H1 (cell line): ENCODE measurements around the gene FARSB. TPM values are rescaled to one million over a fixed set of nuclear protein-coding genes. Genes with fewer than 3 reads are reported as not detected.

Experiments used
- CTCF ChIA-PET: fragments of 300-600 bp; sonication (Branson Sonifier 250); formaldehyde crosslinking; loops from one replicate; lab custom pipeline; 2021; ENCODE audit not compliant: partially characterized antibody; lab: Charles Lee
- POLR2A ChIA-PET: fragments of 300-600 bp; sonication (Branson Sonifier 250); formaldehyde crosslinking; loops from one replicate; lab custom pipeline; 2021; ENCODE audit warnings: inconsistent platforms; ENCODE audit not compliant: partially characterized antibody; lab: Charles Lee
- DNase-seq, 2 experiments: peaks; one replicate each; pipeline versions ENCODE4 v3.0.0 to v3.0.0-alpha.2; 2010 to 2022; ENCODE audit warnings: low spot score in 2 of 2, low read depth in 1 of 2, mixed read lengths in 1 of 2
- FAIRE-seq: peaks from 2 replicates; lab custom pipeline; 2011; peaks lifted over from hg19 to GRCh38; lab: Jason Lieb, UNC
- H2AFZ ChIP-seq: 2 replicates; pipeline ENCODE4 v1.8.1; 2012; ENCODE audit warnings: low read length, inconsistent platforms
- H2AK5ac ChIP-seq: 2 replicates; pipeline ENCODE4 v1.6.1; 2013; ENCODE audit warnings: low read depth, low read length
- H2BK120ac ChIP-seq: replicated peaks from 2 replicates; pipeline ENCODE3; 2013; ENCODE audit warnings: low read depth, low read length, inconsistent platforms
- H2BK12ac ChIP-seq: 2 replicates; pipeline ENCODE4 v1.6.1; 2013; ENCODE audit warnings: low read depth, low read length
- H2BK15ac ChIP-seq: 2 replicates; pipeline ENCODE4 v1.6.1; 2013; ENCODE audit warnings: low read length
- H2BK20ac ChIP-seq: 2 replicates; pipeline ENCODE4 v1.6.1; 2013; ENCODE audit warnings: low read length
- H2BK5ac ChIP-seq: 2 replicates; pipeline ENCODE4 v1.6.1; 2013; ENCODE audit warnings: low read depth, low read length
- H3K14ac ChIP-seq: 2 replicates; pipeline ENCODE4 v1.6.1; 2013; ENCODE audit warnings: inconsistent platforms; ENCODE audit not compliant: insufficient read length
- H3K18ac ChIP-seq: 2 replicates; pipeline ENCODE4 v1.6.1; 2013; ENCODE audit warnings: low read length; ENCODE audit errors: extremely low read depth
- H3K23ac ChIP-seq: 2 replicates; pipeline ENCODE4 v1.6.1; 2013; ENCODE audit warnings: inconsistent platforms; ENCODE audit not compliant: insufficient read length
- H3K23me2 ChIP-seq: 2 replicates; pipeline ENCODE4 v1.6.1; 2013; ENCODE audit warnings: low read depth, low read length
- H3K27ac ChIP-seq: 2 replicates; pipeline ENCODE4 v1.6.1; 2011; ENCODE audit warnings: low read depth, low read length, inconsistent platforms
- H3K27me3 ChIP-seq, 4 experiments: replicated peaks in 1 of 4; 1 replicate in 1 of 4; 2 replicates in 3 of 4; pipeline versions ENCODE4 v1.6.1 to v1.8.1; 2011 to 2013; ENCODE audit warnings: low read length in 3 of 4, mild to moderate bottlenecking in 3 of 4, inconsistent platforms in 2 of 4, mixed read lengths in 2 of 4, moderate library complexity in 1 of 4; ENCODE audit not compliant: control insufficient read depth in 3 of 4, insufficient read depth in 3 of 4; ENCODE audit errors: extremely low read depth in 1 of 4
- H3K36me3 ChIP-seq, 4 experiments: 2 replicates each; pipeline versions ENCODE4 v1.6.1 to v1.8.1; 2011 to 2013; ENCODE audit warnings: mild to moderate bottlenecking in 4 of 4, low read length in 3 of 4, moderate library complexity in 2 of 4, control low read depth in 1 of 4, inconsistent platforms in 1 of 4; ENCODE audit not compliant: insufficient read depth in 4 of 4, control insufficient read depth in 2 of 4
- H3K4ac ChIP-seq: replicated peaks from 2 replicates; pipeline ENCODE3; 2013; ENCODE audit warnings: low read length, low read depth, mixed read lengths, inconsistent platforms; ENCODE audit not compliant: insufficient read length
- H3K4me1 ChIP-seq, 4 experiments: replicated peaks in 1 of 4; 1 replicate in 1 of 4; 2 replicates in 3 of 4; pipeline versions ENCODE4 v1.6.1 to v1.8.1; 2011 to 2013; ENCODE audit warnings: low read length in 3 of 4, inconsistent platforms in 2 of 4, mixed read lengths in 1 of 4; ENCODE audit not compliant: insufficient read depth in 4 of 4, control insufficient read depth in 3 of 4
- H3K4me2 ChIP-seq, 2 experiments: 2 replicates each; pipeline versions ENCODE4 v1.6.1 to v1.8.1; 2011 to 2013; ENCODE audit warnings: low read depth in 2 of 2, low read length in 2 of 2, control low read depth in 1 of 2, inconsistent platforms in 1 of 2, mild to moderate bottlenecking in 1 of 2; ENCODE audit not compliant: insufficient read depth in 1 of 2
- H3K4me3 ChIP-seq, 4 experiments: fragments of 200-600, 300-600 bp in 1 of 4; sonication (generic), shearing (Covaris generic), sonication (Bioruptor Twin) in 1 of 4; 2 replicates each; pipeline versions ENCODE4 v1.5.1 to v1.8.1; 2011 to 2016; ENCODE audit warnings: low read length in 4 of 4, low read depth in 3 of 4, control low read depth in 2 of 4, inconsistent platforms in 2 of 4, mild to moderate bottlenecking in 2 of 4, mixed read lengths in 1 of 4, moderate library complexity in 1 of 4; ENCODE audit not compliant: insufficient read depth in 2 of 4; ENCODE audit errors: extremely low read depth in 1 of 4
- H3K56ac ChIP-seq: replicated peaks from 2 replicates; pipeline ENCODE3; 2013; ENCODE audit warnings: low read depth, mild to moderate bottlenecking, mixed read lengths, low read length, inconsistent platforms; ENCODE audit not compliant: insufficient read length
- H3K79me1 ChIP-seq: 2 replicates; pipeline ENCODE4 v1.6.1; 2013; ENCODE audit warnings: low read depth, low read length, control low read depth
- H3K79me2 ChIP-seq, 2 experiments: 2 replicates each; pipeline versions ENCODE4 v1.6.1 to v1.8.1; 2012 to 2013; ENCODE audit warnings: low read length in 2 of 2, mild to moderate bottlenecking in 2 of 2, inconsistent platforms in 1 of 2; ENCODE audit not compliant: insufficient read depth in 2 of 2, control insufficient read depth in 1 of 2
- H3K9ac ChIP-seq, 4 experiments: replicated peaks in 1 of 4; 1 replicate in 1 of 4; 2 replicates in 3 of 4; pipeline versions ENCODE4 v1.6.1 to v1.8.1; 2011 to 2013; ENCODE audit warnings: low read depth in 3 of 4, low read length in 3 of 4, control low read depth in 2 of 4, mild to moderate bottlenecking in 2 of 4, moderate library complexity in 2 of 4, inconsistent platforms in 1 of 4; ENCODE audit errors: extremely low read depth in 1 of 4
- H3K9me3 ChIP-seq, 2 experiments: 2 replicates each; pipeline versions ENCODE4 v1.6.1 to v1.8.1; 2012 to 2013; ENCODE audit warnings: mild to moderate bottlenecking in 2 of 2, moderate library complexity in 2 of 2, control low read depth in 1 of 2, inconsistent platforms in 1 of 2, low read depth in 1 of 2, low read length in 1 of 2, mixed read lengths in 1 of 2; ENCODE audit not compliant: insufficient read depth in 2 of 2
- H4K20me1 ChIP-seq, 2 experiments: replicated peaks in 1 of 2; 2 replicates each; pipeline versions ENCODE3 to v1.8.1; 2011 to 2013; ENCODE audit warnings: inconsistent platforms in 2 of 2, low read length in 2 of 2, mild to moderate bottlenecking in 1 of 2; ENCODE audit not compliant: insufficient read depth in 2 of 2, control insufficient read depth in 1 of 2
- H4K5ac ChIP-seq: 2 replicates; pipeline ENCODE4 v1.6.1; 2013; ENCODE audit warnings: low read length, low read depth, mixed read lengths, inconsistent platforms; ENCODE audit not compliant: insufficient read length
- H4K8ac ChIP-seq: 2 replicates; pipeline ENCODE4 v1.8.0; 2013; ENCODE audit warnings: mild to moderate bottlenecking, moderate library complexity, low read length, inconsistent platforms; ENCODE audit not compliant: insufficient read depth; ENCODE audit errors: extremely low read depth
- H4K91ac ChIP-seq: replicated peaks from 2 replicates; pipeline ENCODE3; 2013; ENCODE audit warnings: low read length, mixed read lengths, inconsistent platforms; ENCODE audit not compliant: insufficient read length
- ATF2 ChIP-seq: IDR thresholded peaks from 2 replicates; pipeline ENCODE4 v1.6.1; 2012; ENCODE audit warnings: low read length, inconsistent platforms
- BRCA1 ChIP-seq: IDR thresholded peaks from 2 replicates; pipeline ENCODE4 v1.6.1; 2012; ENCODE audit warnings: low read depth, low read length, improper control_type of control experiment
- CTBP2 ChIP-seq: IDR thresholded peaks from 2 replicates; pipeline ENCODE4 v1.7.0; 2011; ENCODE audit warnings: borderline replicate concordance, mild to moderate bottlenecking, moderate library complexity, mixed read lengths, low read length; ENCODE audit not compliant: insufficient read depth, insufficient read length
- FOSL1 ChIP-seq: IDR thresholded peaks from 2 replicates; pipeline ENCODE4 v1.6.1; 2011; ENCODE audit warnings: mild to moderate bottlenecking, low read depth, low read length, moderate library complexity; ENCODE audit not compliant: insufficient read depth
- GTF2F1 ChIP-seq: IDR thresholded peaks from 2 replicates; pipeline ENCODE4 v1.6.1; 2012; ENCODE audit warnings: low read depth, low read length, improper control_type of control experiment, borderline replicate concordance
- JUND ChIP-seq: IDR thresholded peaks from 2 replicates; pipeline ENCODE4 v1.6.1; 2011; ENCODE audit warnings: mild to moderate bottlenecking, improper control_type of control experiment, low read length
- MAFK ChIP-seq: IDR thresholded peaks from 2 replicates; pipeline ENCODE4 v1.6.1; 2012; ENCODE audit warnings: low read depth, mild to moderate bottlenecking, improper control_type of control experiment, low read length
- PHF8 ChIP-seq: fragments of 200-600 bp; sonication (generic); conservative IDR thresholded peaks from 2 replicates; pipeline ENCODE4 v1.7.1; 2012; ENCODE audit warnings: low read depth, mild to moderate bottlenecking, inconsistent platforms, low read length, moderate library complexity
- RFX5 ChIP-seq: IDR thresholded peaks from 2 replicates; pipeline ENCODE4 v1.6.1; 2011; ENCODE audit warnings: low read depth, low read length, improper control_type of control experiment, borderline replicate concordance
- RXRA ChIP-seq: IDR thresholded peaks from 2 replicates; pipeline ENCODE4 v1.6.1; 2011; ENCODE audit warnings: low read depth, mild to moderate bottlenecking, low read length, moderate library complexity; ENCODE audit not compliant: insufficient read depth
- SIN3A ChIP-seq, 2 experiments: IDR thresholded peaks in 1 of 2; conservative IDR thresholded peaks in 1 of 2; 2 replicates each; pipeline ENCODE4 v1.6.1; 2011 to 2012; ENCODE audit warnings: low read length in 2 of 2, improper control_type of control experiment in 1 of 2, low read depth in 1 of 2, mild to moderate bottlenecking in 1 of 2
- SP1 ChIP-seq: IDR thresholded peaks from 2 replicates; pipeline ENCODE4 v1.6.1; 2011; ENCODE audit warnings: low read depth, low read length
- TAF7 ChIP-seq: optimal IDR thresholded peaks from 2 replicates; pipeline ENCODE3; 2011; ENCODE audit warnings: low read depth, mild to moderate bottlenecking, inconsistent platforms, low read length, moderate library complexity, borderline replicate concordance
- polyA plus RNA-seq, 7 experiments: library from polyadenylated mRNA; depleted of rRNA in 3 of 7; stranded (reverse) in 5 of 7; unstranded in 2 of 7; fragments of >200 nt in 5 of 7; fragments of 200-250 nt in 2 of 7; gene quantifications; 1 replicate in 5 of 7; 2 replicates in 1 of 7; 4 replicates in 1 of 7; pipeline versions ENCODE4 v1.2.1 to v1.2.3, GENCODE V29; 2011 to 2013; ENCODE audit warnings: missing spikeins in 2 of 7, mixed read lengths in 2 of 7
- total RNA-seq: library from RNA; stranded (reverse); fragmentation: NEBNext Ultra II Directional; extraction: Animal tissue kit (Norgen Biotek cat#: 25700); gene quantifications from 2 replicates; pipeline ENCODE4 v1.2.1, GENCODE V29; 2021

Gene FARSB
- total and polyA plus RNA-seq, 2 of the 8 experiments (the other 6 are each of a cell fraction or from before 2014, with no cell fraction given), result 21.0 to 37.9 TPM

GRCh38 chr2:222653280-222653679, 2.6 kb downstream of the FARSB start:
- Histone ChIP-seq H2BK12ac (no peak overlapping the region), H3K4ac (no peak overlapping the region), H3K56ac (no peak overlapping the region), H3K4me3 (no peak overlapping the region), H2BK120ac (no peak overlapping the region), H3K79me2 (peaks cover 5 to 80% of the 10 kb centered on the region in 2 experiments), H3K27ac (no peak overlapping the region), H2BK15ac (no peak overlapping the region), H3K18ac (no peak overlapping the region), H4K20me1 (peaks cover 3 to 9% of the 10 kb centered on the region in 2 experiments), H4K5ac (no peak overlapping the region), H3K14ac (no peak overlapping the region), H4K8ac (no peak overlapping the region), H2AFZ (no peak overlapping the region), H3K23me2 (peaks cover 4% of the 10 kb centered on the region), H3K27me3 (no peaks in the 10 kb centered on the region), H3K4me2 (no peak overlapping the region), H3K79me1 (peaks cover 4% of the 10 kb centered on the region; the same call in 1 of the 2 replicates), H2BK20ac (no peak overlapping the region), H2AK5ac (no peak overlapping the region), H2BK5ac (no peak overlapping the region), H3K36me3 (peaks cover 0 to 5% (median 3%) of the 10 kb centered on the region in 4 experiments; a peak in 5 of 8 replicates), H3K23ac (no peak overlapping the region), H3K9ac (no peak overlapping the region), H3K4me1 (peaks cover 0 to 3% (median under 1%) of the 10 kb centered on the region in 4 experiments; a peak in 2 of 7 replicates), H4K91ac (no peak overlapping the region), H3K9me3 (no peaks in the 10 kb centered on the region)
- ChIA-PET POLR2A (interaction anchor here (0.8 kb wide), 1 partner anchor 12 kb away, joined by 3 read pairs; no protein-coding TSS in a partner anchor), CTCF (interaction anchor here (0.6 to 2.3 kb wide), 2 partner anchors 18 to 70 kb away, joined by 3 to 9 read pairs; partner anchors contain the start of gene MOGAT1)
- FAIRE-seq (no peak), DNase-seq (no peak)
- TF ChIP-seq FOSL1, result no peak
- no peak for TF ChIP-seq ATF2
- TF ChIP-seq PHF8, result no peak
- TF ChIP-seq CTBP2, result no peak
- no peak for TF ChIP-seq RFX5
- no peak for TF ChIP-seq TAF7
- no peak for TF ChIP-seq SP1
- no peak for TF ChIP-seq SIN3A (conservative IDR thresholded peaks at IDR 0.05 in 1 of 2, IDR thresholded peaks at IDR 0.05 in 1 of 2; ENCODE audit: low read depth in 1 of 2, low read length in 2 of 2)
- no peak for TF ChIP-seq MAFK
- no peak for TF ChIP-seq BRCA1
- no peak for TF ChIP-seq GTF2F1
- TF ChIP-seq RXRA, result no peak
- TF ChIP-seq JUND, result no peak
